ENCODE measurements around the gene XRRA1.

XRRA1 gene

GRCh38 chr11:74981888-74982287, 33.0 kb upstream of the XRRA1 start:
- no peak for TF ChIP-seq CTCF (IDR thresholded peaks at IDR 0.05)

- no peak for TF ChIP-seq CTCF (IDR thresholded peaks at IDR 0.05)
Observed at GRCh38 chr11:74980634-74981033, 31.7 kb upstream of the XRRA1 start.

- no peak for TF ChIP-seq CTCF (IDR thresholded peaks at IDR 0.05)
Observed at GRCh38 chr11:74978041-74978440, 29.1 kb upstream of the XRRA1 start.

- TF ChIP-seq CTCF (IDR thresholded peaks at IDR 0.05): no peak
Observed at GRCh38 chr11:74971424-74971823, 22.5 kb upstream of the XRRA1 start.

GRCh38 chr11:74970852-74971395, 22.0 kb upstream of the XRRA1 start:
- TF ChIP-seq CTCF (IDR thresholded peaks at IDR 0.05): no peak

GRCh38 chr11:74966651-74967050, 17.8 kb upstream of the XRRA1 start:
- no peak for TF ChIP-seq CTCF (IDR thresholded peaks at IDR 0.05)

- TF ChIP-seq CTCF (IDR thresholded peaks at IDR 0.05): no peak
Observed at GRCh38 chr11:74957937-74958629, 9.2 kb upstream of the XRRA1 start.

Data from LNCAP (cell line).